Thyroid gland (tissue), 4 donors: ENCODE measurements around the gene ETV6. TPM values are rescaled to one million over a fixed set of nuclear protein-coding genes. Genes with fewer than 3 reads are reported as not detected.

Experiments
- DNase-seq, 2 donors: peaks; one replicate each; pipeline ENCODE4 v3.0.0-alpha.2; 2019
- H3K27ac ChIP-seq, 3 donors: fragments of 200-600 bp; sonication (generic); 1 replicate in 2 of 3; 2 replicates in 1 of 3; pipeline ENCODE4 v1.5.1; 2016 to 2019; ENCODE audit warnings: mild to moderate bottlenecking in 1 of 3, moderate library complexity in 1 of 3
- H3K27me3 ChIP-seq: fragments of 200-600 bp; sonication (generic); one replicate; pipeline ENCODE4 v1.5.1; 2019
- H3K36me3 ChIP-seq, 2 donors: fragments of 200-600 bp; sonication (generic); one replicate each; pipeline ENCODE4 v1.5.1; 2016 to 2019
- H3K4me1 ChIP-seq, 2 donors: fragments of 200-600 bp; sonication (generic); one replicate each; pipeline ENCODE4 v1.5.1; 2017 to 2019
- H3K4me3 ChIP-seq, 3 donors: fragments of 200-600 bp; sonication (generic); replicated peaks in 1 of 3; 1 replicate in 2 of 3; 2 replicates in 1 of 3; pipeline ENCODE4 v1.5.1; 2016; ENCODE audit warnings: mild to moderate bottlenecking in 1 of 3
- H3K9me3 ChIP-seq: fragments of 200-600 bp; sonication (generic); one replicate; pipeline ENCODE4 v1.5.1; 2017
- CTCF ChIP-seq, 6 experiments: fragments of 200-600 bp in 3 of 6; fragments of 450-650 bp in 3 of 6; sonication (generic) in 3 of 6; IDR thresholded peaks; one replicate each; pipeline ENCODE4 v1.5.1; 2016 to 2019; ENCODE audit warnings: antibody characterized with exemption in 6 of 6, mild to moderate bottlenecking in 2 of 6, inconsistent platforms in 1 of 6, moderate library complexity in 1 of 6
- POLR2A ChIP-seq, 2 donors: fragments of 450-650 bp; IDR thresholded peaks; one replicate each; pipeline ENCODE4 v1.6.1; 2017; ENCODE audit warnings: antibody characterized with exemption in 2 of 2, mild to moderate bottlenecking in 2 of 2, moderate library complexity in 1 of 2
- WGBS, 2 donors: methylation state at CpG; one replicate each; pipeline ENCODE4 v1.1.5; 2017; 5-methylcytosine and 5-hydroxymethylcytosine counted together
- intact Hi-C: fragments of 100-400 bp; cut with DNase I; formaldehyde crosslinking; loops from one replicate; pipeline ENCODE4 v1.15.1; 2023
- total RNA-seq, 4 donors: library from RNA; depleted of rRNA; stranded (reverse); fragments of >200 nt; gene quantifications; one replicate each; pipeline ENCODE4 v1.2.3, GENCODE V29; 2016

The ETV6 gene
- total RNA-seq, 4 donors from 2014 or later: 16.6 to 35.6 (median 17.2) TPM

GRCh38 chr12:11774821-11775220 lies 125.3 kb downstream of the ETV6 start:
- Histone ChIP-seq H3K4me1 (peaks cover 4 to 10% of the 10 kb centered on the region in 2 donors), H3K27me3 (no peaks in the 10 kb centered on the region), H3K36me3 (no peaks in the 10 kb centered on the region), H3K27ac (no peak overlapping the region), H3K9me3 (no peaks in the 10 kb centered on the region), H3K4me3 (no peak overlapping the region)
- TF ChIP-seq POLR2A (IDR thresholded peaks at IDR 0.05): no peak
- TF ChIP-seq CTCF (IDR thresholded peaks at IDR 0.05): no peak
- DNase-seq: no peak
- 72 to 79% methylated on average over 6 of the region's 6 CpGs for WGBS, 2 donors
- intact Hi-C loops: no loop called here

GRCh38 chr12:11776316-11776715 lies 126.8 kb downstream of the ETV6 start:
- Histone ChIP-seq H3K4me3 (no peak overlapping the region), H3K27me3 (no peaks in the 10 kb centered on the region), H3K36me3 (no peaks in the 10 kb centered on the region), H3K4me1 (peaks cover 4 to 10% of the 10 kb centered on the region in 2 donors), H3K9me3 (no peaks in the 10 kb centered on the region), H3K27ac (no peak overlapping the region)
- WGBS, 2 donors: 88 to 89% methylated on average over 3 of the region's 3 CpGs
- TF ChIP-seq CTCF (IDR thresholded peaks at IDR 0.05) (no peak), POLR2A (IDR thresholded peaks at IDR 0.05) (no peak)
- intact Hi-C loops: no loop called here
- no peak for DNase-seq

GRCh38 chr12:11777451-11777850 lies 128.0 kb downstream of the ETV6 start:
- 93 to 98% methylated on average over 4 of the region's 4 CpGs for WGBS, 2 donors
- H3K27me3 ChIP-seq: no peaks in the 10 kb centered on the region
- TF ChIP-seq POLR2A (IDR thresholded peaks at IDR 0.05) (no peak), CTCF (IDR thresholded peaks at IDR 0.05) (no peak)
- H3K36me3 ChIP-seq: no peaks in the 10 kb centered on the region
- H3K4me3 ChIP-seq: no peak overlapping the region
- peaks cover 4 to 10% of the 10 kb centered on the region in 2 donors for H3K4me1 ChIP-seq
- intact Hi-C loops: no loop called here
- H3K27ac ChIP-seq: no peak overlapping the region
- no peaks in the 10 kb centered on the region for H3K9me3 ChIP-seq
- DNase-seq: no peak

GRCh38 chr12:11777962-11778361 lies 128.5 kb downstream of the ETV6 start:
- Histone ChIP-seq H3K4me3 (no peak overlapping the region), H3K36me3 (no peaks in the 10 kb centered on the region), H3K4me1 (peaks cover 4 to 10% of the 10 kb centered on the region in 2 donors), H3K27ac (no peak overlapping the region), H3K27me3 (no peaks in the 10 kb centered on the region), H3K9me3 (no peaks in the 10 kb centered on the region)
- TF ChIP-seq CTCF (IDR thresholded peaks at IDR 0.05): no peak
- no peak for TF ChIP-seq POLR2A (IDR thresholded peaks at IDR 0.05)
- 94 to 99% methylated on average over 12 of the region's 12 CpGs for WGBS, 2 donors
- intact Hi-C loops: no loop called here
- DNase-seq: no peak

- WGBS, 2 donors: 80 to 82% methylated on average over 12 of the region's 12 CpGs
- Histone ChIP-seq H3K36me3 (no peaks in the 10 kb centered on the region), H3K27me3 (no peaks in the 10 kb centered on the region), H3K9me3 (no peaks in the 10 kb centered on the region), H3K4me3 (no peak overlapping the region), H3K27ac (peak overlapping the region in 1 of 3 donors; percentile 14), H3K4me1 (peaks cover 4 to 10% of the 10 kb centered on the region in 2 donors)
- intact Hi-C loops: no loop called here
- no peak for DNase-seq
- TF ChIP-seq POLR2A (IDR thresholded peaks at IDR 0.05) (no peak), CTCF (IDR thresholded peaks at IDR 0.05) (no peak)
Measured at GRCh38 chr12:11778713-11779685, 129.5 kb downstream of the ETV6 start.
